Glutamatergic neuron (in vitro differentiated cells): Measurements from ENCODE around the gene STARD8. TPM values are rescaled to one million over a fixed set of nuclear protein-coding genes. Genes with fewer than 3 reads are reported as not detected.
"Not testable (repeated sequence)": the region's sequence is repeated elsewhere in the genome, so short reads cannot be mapped to it uniquely, and the experiment has no call there.

Experiments
- DNase-seq: peaks from one replicate; pipeline ENCODE4 v3.0.0; 2022
- H3K27ac Mint-ChIP-seq: one replicate; pipeline ENCODE4 v1.8.0; 2020; ENCODE audit warnings: mild to moderate bottlenecking, mixed read lengths, inconsistent platforms; ENCODE audit not compliant: unreplicated experiment
- H3K27me3 Mint-ChIP-seq: one replicate; pipeline ENCODE4 v1.8.0; 2020; ENCODE audit warnings: mild to moderate bottlenecking, moderate library complexity, mixed read lengths, inconsistent platforms; ENCODE audit not compliant: unreplicated experiment
- H3K36me3 Mint-ChIP-seq: one replicate; pipeline ENCODE4 v1.8.0; 2020; ENCODE audit warnings: mild to moderate bottlenecking, mixed read lengths, inconsistent platforms; ENCODE audit not compliant: unreplicated experiment
- H3K4me1 Mint-ChIP-seq: one replicate; pipeline ENCODE4 v1.8.0; 2020; ENCODE audit warnings: mild to moderate bottlenecking, low read depth, mixed read lengths, inconsistent platforms; ENCODE audit not compliant: unreplicated experiment
- H3K4me3 Mint-ChIP-seq: one replicate; pipeline ENCODE4 v1.8.0; 2020; ENCODE audit warnings: mild to moderate bottlenecking, mixed read lengths, inconsistent platforms; ENCODE audit not compliant: unreplicated experiment
- H3K9me3 Mint-ChIP-seq: one replicate; pipeline ENCODE4 v1.8.0; 2020; ENCODE audit warnings: mild to moderate bottlenecking, moderate library complexity, mixed read lengths, inconsistent platforms; ENCODE audit not compliant: unreplicated experiment
- CTCF ChIP-seq: fragments of 200-600 bp; sonication (generic); IDR thresholded peaks from one replicate; pipeline ENCODE4 v1.5.0; 2021; ENCODE audit not compliant: partially characterized antibody, unreplicated experiment
- total RNA-seq: library from RNA; stranded (reverse); fragmentation: NEBNext Ultra II Directional; extraction: Animal tissue kit (Norgen Biotek cat#: 25700); gene quantifications from one replicate; pipeline ENCODE4 v1.2.1, GENCODE V29; 2021; ENCODE audit not compliant: unreplicated experiment

STARD8 gene
- total RNA-seq, 1 donor from 2014 or later: 1.1 TPM

DNA sequence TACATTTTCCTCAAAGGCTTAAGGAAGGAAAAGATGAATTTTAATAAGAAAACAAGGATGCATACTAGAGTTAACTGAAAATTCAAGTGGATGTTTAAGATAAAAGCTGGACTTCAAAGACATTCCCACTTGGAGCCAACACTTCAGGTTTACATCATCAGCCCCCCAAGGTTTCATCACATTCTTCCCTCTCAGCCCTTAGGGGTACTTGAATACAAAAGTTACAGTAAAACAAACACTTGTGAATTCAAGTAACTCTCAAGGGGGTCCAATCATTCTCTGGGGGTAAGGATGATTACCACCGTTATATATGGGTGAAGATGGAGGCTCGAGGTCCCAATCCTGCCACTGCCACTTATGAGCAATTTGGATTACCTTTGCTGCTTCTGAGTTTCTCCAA lies 36.1 kb downstream of the STARD8 start:
- DNase-seq: no peak
- Mint-ChIP-seq H3K36me3 (no peaks in the 10 kb centered on the region), H3K4me1 (peaks cover 1% of the 10 kb centered on the region), H3K4me3 (no peak overlapping the region), H3K9me3 (no peaks in the 10 kb centered on the region), H3K27me3 (no peaks in the 10 kb centered on the region), H3K27ac (no peak overlapping the region)
- no peak for TF ChIP-seq CTCF

DNA sequence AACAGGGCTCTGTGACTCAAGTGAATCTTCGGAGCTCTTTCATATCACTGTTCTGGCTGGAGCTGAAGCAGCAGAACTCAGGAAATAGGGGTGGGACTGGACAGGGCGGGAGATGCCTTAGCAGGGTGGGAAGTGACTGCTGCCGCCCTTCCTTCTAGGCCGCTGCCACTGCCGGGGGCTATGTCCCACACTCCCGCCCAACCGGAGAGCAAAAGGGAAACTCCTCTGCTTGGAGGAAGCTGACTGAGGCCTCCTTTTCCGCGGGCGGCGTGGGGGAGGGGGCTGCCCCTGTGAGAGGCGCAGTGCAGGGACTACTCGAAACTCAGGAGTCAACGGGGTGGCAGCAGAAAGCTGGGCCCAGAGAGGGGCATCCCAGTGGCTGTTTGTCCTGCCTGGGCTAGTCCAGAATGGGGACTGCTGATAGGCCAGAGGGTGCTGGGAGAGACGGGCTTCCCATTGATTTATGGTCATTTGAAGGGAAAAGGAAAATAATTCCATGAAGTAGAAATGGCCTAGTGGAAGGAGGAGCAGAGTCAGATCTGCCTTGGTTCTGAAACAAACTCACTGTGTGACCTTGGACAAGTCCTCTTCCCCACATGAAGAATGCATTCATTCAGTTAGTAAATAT lies 36.9 kb downstream of the STARD8 start:
- Mint-ChIP-seq H3K4me1 (peaks cover 1% of the 10 kb centered on the region), H3K27ac (no peak overlapping the region), H3K36me3 (no peaks in the 10 kb centered on the region), H3K27me3 (no peaks in the 10 kb centered on the region), H3K4me3 (no peak overlapping the region), H3K9me3 (no peaks in the 10 kb centered on the region)
- no peak for DNase-seq
- no peak for TF ChIP-seq CTCF

DNA sequence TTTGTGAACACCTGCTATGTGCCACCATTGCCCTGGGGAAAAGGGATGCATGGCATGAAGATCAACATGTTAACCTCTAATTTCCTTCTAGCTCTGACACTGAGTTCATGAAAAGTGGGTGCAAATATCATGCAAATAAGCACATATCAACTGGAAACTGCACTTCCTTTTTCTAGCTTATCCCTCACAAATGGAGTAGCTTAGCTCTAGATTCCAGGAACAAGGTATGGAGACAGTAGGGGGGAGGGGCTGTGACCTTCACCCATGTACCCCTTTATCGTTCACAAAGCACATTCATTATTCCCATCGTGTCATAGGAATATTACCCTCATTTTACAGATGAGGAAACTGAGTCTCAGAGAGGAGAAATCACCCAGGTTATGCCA lies 37.4 kb downstream of the STARD8 start:
- Mint-ChIP-seq H3K36me3 (no peaks in the 10 kb centered on the region), H3K27ac (no peak overlapping the region), H3K9me3 (no peaks in the 10 kb centered on the region), H3K27me3 (peaks cover 2% of the 10 kb centered on the region), H3K4me3 (no peak overlapping the region), H3K4me1 (peaks cover 1% of the 10 kb centered on the region)
- TF ChIP-seq CTCF: no peak
- DNase-seq: no peak

GRCh38 chrX:68685685-68686084 lies 38.2 kb downstream of the STARD8 start:
- H3K36me3 Mint-ChIP-seq: no peaks in the 10 kb centered on the region
- H3K4me1 Mint-ChIP-seq: peaks cover 1% of the 10 kb centered on the region
- no peak for TF ChIP-seq CTCF
- peak overlapping the region; percentile 38 for H3K27ac Mint-ChIP-seq
- peaks cover 2% of the 10 kb centered on the region for H3K27me3 Mint-ChIP-seq
- no peak for DNase-seq
- H3K9me3 Mint-ChIP-seq: no peaks in the 10 kb centered on the region
- peak overlapping the region; percentile 78 for H3K4me3 Mint-ChIP-seq

GRCh38 chrX:68686097-68686977 lies 38.9 kb downstream of the STARD8 start:
- TF ChIP-seq CTCF: no peak
- peak overlapping the region; percentile 81 for H3K4me3 Mint-ChIP-seq
- peaks cover 2% of the 10 kb centered on the region for H3K27me3 Mint-ChIP-seq
- H3K36me3 Mint-ChIP-seq: no peaks in the 10 kb centered on the region
- H3K27ac Mint-ChIP-seq: peak overlapping the region; percentile 38
- peaks cover 1% of the 10 kb centered on the region for H3K4me1 Mint-ChIP-seq
- H3K9me3 Mint-ChIP-seq: no peaks in the 10 kb centered on the region
- peak; percentile 36 for DNase-seq

GRCh38 chrX:68688931-68689330 lies 41.5 kb downstream of the STARD8 start:
- H3K9me3 Mint-ChIP-seq, H3K4me3 Mint-ChIP-seq, H3K27ac Mint-ChIP-seq, H3K27me3 Mint-ChIP-seq, H3K36me3 Mint-ChIP-seq, H3K4me1 Mint-ChIP-seq, DNase-seq: not testable (repeated sequence)
